ENCODE data around the gene DHRS1.

Gene DHRS1

DNA sequence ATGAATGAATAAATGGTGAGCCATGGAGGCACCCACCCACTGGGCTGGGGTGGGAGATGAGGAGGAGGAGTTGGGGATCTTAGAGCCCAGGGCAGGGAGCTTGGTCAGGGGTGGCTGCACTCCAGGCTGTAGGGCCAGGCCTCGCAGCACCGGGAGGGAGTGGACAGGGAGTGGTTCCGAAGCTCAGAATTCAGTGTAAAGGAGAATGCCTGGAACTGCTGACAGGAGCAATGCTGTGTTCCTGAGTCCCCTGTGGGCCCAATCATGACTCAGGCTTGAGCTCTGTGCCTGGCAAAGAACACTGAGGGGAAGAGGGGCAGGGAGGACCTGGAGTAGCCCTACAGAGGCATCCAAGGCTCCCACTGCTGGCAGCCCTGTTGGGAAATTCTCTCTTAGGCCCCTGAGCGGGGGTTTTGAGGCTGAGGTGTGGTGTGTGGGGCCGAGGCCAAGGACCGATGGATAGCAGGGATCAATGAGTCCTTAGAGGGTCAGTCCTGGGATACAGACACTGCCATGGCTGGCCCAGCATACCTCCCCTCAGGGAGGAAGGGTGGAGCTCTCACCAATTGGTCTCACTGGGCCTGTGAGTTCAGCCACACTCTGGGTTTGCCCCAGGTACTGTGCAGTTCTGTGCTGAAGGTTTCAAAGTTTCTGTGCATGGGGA, 18.7 kb downstream of the DHRS1 start:
- no peak for DNase-seq

DNA sequence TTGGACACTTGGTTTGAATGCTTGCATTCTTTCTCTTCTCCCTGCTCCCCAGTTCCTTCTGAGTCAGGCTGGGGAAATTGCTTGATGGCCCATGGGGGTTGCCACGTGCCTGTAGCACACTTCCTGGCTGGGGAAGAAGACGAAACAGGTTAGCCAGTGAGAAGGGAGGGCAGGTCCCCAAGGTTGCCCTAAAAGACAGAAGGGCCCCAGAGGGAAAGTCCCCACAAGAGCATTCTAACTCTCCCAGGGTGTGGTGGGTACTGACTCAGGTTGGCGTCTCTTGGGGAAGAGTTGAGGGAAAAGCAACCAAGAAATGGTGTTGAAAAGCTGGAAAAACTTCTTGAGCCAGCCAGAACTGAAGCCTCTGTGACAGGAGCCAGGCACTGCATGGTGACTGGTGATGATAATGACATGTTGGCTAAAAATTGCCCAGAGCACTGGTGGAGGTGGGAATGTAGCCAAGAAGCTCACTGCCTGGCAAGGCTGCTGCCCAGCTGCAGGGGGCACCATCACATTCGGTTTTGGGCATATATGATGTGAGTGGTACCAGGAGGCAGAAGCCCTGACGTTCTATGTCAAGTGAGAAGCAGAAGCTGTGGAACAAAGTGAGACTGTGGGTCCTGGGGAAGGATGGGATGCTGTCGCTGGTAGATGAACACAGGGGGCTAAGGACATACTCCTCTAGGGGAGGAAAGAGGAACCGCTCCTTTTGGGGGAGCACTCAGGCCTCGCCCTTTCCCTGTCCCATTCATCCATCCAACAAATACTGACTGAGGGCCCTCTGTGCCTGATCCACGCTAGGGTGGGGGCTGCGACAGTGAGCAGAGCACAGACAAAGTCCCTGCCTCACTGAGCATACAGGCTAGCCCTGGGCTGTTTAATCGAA, 20.0 kb downstream of the DHRS1 start:
- DNase-seq: peak; percentile 48

DNA sequence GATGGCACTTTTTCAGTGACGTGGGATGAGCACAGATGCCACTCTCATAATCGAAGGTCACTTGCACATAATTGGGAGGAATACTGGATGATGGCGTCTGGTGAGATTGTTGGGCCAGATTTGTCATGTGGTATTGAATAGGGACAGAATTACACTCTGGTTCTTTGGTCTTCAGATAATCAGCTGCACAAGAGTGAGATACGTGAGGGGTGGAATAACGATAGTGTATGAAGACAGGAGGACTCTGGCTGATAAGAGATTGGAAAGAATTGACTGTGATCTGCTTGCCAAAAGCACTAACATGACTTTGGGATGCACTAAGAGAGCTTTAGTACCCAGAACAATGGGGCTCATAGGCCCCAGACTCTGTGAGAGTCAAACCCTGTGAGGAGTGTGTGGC, 21.2 kb downstream of the DHRS1 start:
- DNase-seq: no peak

DNA sequence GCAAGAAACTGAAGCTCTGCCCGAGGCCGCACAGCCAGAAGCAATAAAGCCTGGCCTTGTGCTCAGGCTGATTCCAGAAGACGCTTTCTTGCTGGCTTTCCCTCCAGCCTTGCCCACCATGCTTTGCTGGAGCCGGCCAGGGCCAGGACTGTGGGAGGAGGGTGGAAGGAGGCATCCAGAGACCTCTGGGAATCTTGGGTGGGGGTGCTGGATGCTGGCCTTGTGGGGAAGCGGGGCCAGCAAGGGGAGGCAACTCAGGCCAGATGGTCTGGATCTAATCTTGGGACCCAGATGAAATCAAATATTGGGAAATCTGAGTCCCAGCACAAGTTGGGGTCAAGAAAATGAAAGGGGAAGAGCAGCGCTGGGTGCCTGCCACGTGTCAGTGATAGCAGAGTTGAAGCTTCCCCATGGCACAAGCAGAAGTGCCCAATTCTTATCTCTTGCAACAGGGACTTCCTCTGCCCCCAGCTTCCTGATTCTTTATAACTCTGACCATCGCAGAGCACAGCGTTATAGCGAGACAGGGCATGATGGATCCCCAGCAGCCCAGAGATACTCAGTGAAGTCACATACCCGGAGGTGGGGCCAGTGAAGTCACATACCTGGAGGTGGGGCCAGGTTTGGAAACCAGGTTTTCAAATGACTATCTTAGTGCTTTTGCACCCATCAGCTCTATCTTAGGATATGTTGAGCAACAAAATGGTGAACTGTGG, 21.8 kb downstream of the DHRS1 start:
- peak; percentile 13 for DNase-seq

DNA sequence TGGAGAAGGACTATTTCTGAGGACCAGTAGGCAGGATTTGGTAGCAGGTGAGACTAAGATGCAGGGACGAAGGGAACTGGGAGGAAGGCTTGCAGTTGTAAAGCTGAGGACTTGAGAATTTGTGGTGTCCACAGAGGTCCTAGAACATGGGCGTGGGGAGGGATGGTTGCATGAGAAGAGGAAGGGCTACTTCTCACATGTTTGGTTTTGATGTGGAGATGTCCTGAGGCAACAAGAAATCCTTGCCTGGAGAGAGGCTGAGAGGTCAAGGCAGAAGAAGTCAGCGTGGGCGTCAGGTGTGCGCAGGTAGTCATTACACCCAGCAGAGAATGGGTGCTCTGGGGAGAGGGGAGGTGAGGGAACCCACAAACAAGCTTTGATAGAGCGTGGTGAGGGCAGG, 22.5 kb downstream of the DHRS1 start:
- no peak for DNase-seq

DNA sequence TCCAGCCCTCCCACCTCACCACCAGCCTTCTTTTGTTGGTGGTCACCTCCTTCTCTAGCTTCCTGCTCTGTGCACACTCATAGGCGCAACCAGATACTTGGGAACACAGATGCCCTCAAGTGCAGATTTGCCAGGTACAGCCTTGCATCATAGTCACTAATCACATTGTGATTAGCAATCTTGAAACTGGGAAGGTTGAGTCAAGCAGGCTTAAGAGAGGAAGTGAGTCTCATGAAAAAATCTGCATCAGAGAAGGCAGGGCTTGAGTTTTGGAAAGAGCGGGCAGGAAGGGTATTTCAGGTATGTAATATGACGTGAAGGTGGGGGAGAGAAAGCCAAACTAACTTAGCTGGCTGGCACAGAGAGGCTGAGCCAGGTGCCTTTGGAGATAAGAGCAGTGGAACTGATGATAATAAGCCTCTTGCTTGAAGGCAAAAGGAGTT, 25.5 kb downstream of the DHRS1 start:
- peak; percentile 34 for DNase-seq

DNA sequence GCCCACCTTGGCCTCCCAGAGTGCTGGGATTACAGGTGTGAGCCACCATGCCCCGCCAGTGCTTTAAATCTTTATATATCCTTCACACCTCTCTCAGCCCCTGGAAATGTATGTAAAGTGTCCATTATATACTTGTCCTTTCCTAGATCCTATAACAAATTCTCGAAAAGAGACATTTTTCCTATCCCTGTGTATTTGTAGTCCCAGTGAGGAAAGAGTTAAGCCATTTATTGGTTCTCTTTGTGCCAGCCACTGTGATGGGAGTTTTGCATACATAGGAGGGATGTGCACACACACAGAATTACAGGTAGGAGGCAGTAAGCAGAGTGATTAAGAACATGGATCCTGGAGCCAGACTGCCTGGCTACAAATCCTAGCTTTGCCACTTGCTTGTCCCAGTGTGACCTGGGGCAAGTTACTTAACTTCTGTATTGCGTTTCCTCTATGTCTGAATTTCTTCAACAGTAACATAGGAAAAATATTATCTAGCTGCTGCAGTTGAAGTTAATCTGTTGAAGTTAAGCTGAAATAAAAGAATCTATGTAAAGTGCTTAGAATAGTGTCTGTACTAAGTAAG, 26.1 kb downstream of the DHRS1 start:
- no peak for DNase-seq

DNA sequence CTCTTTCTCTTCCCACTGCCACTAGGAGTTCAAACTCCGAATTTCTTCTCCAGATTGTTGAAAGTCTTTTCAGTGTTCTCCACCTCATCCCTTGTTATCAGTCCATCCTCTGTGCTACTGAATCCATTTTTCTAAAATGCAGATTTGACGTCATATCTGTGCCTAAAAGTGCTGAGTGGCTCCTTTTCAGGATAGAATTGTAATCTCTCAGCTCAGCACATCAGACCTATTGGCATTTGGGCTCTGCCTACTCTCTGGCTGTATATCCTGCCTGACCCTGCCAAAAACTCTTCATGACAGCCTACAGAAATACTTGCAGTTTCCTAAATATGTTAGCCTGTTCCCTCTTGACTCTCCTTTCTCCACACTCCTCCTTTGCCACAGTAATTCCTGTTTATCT, 27.1 kb downstream of the DHRS1 start:
- DNase-seq: no peak

DNA sequence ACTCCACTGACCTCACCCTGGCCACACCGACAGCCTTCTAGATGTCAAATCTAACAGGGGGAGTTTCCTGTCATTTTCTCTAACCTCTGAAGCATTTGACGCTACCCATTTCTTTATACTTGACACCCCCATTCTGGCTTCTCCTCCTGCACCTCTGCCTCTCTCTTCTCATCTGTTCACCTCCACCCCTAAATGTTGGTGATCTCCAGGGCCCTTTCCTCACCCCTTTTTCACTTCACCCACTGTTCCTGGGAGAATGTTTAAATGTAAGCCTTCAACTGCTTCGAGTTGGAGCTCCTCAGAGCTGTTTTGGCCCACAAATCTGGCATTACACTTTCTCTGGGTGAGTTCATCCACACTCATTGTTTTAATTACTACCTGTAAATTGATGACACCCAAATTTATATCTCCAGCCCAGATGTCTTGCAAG, 27.7 kb downstream of the DHRS1 start:
- DNase-seq: no peak

DNA sequence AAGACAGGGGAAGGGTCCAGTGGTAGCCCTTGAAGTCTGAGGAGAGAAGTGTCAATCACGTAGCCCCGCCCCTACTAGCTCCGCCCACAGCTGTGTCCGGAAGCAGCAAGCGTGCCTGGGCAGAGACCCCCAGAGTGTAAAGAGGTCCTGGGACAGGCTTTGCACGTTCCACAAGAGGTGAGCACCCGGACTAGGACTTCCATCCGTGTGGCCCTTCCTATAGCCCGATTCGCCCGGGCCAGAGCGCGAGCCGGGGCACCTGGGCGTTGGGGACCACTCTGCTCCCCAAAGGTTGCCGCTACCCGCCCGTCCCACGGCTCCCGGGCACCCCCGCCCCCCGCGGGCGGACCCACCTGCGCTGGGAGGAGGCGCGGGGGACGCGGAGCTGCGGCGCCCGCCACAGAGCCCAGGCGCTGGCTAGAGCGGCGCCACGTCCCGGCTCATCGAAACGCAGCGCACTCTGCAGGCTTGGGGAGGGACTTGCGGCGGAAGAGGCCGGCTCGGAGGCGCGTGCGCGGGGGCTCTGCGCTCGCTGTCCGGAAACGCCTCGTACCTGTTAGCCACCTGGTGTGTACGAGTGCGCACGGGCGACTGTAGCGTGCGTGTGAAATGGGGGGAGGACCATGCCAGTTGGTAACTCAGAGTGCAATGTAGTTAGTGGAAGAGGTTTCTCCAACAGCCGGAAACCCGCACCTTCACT, 28.3 kb downstream of the DHRS1 start, which contains the start of gene RABGGTA:
Gene RABGGTA, minus strand, starts transcription at position 464 of the 700 bp plus-strand sequence. CDS start 482 bp downstream, outside the sequence.
- peak; percentile 84 for DNase-seq

DNA sequence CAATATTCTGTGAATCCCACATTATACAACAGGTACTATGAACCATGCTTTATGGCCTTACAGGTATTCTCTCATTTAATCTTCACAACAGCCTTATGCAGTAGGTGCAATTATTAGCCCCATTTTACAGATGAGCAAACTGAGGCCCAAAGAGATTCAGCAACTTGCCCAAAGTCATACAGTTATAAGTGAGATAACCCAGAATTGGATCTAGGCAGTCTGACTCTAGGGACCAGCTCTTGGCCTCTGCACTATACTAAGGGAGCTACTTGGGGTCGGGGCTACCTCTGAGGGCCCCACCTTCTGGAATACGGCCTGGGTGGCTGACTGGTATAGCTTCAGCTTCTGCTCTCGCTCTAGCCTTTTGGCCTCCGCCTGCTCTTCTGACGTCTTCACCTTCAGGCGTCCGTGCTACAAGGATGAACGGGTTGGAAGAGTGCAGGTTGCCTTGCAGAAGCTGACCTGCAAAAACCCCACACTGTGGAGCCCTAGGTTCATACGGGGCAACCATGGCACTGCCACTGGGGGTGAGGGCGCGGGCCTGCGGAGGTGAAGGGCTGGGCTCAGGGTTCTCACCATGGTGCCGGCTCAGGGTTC, 28.9 kb downstream of the DHRS1 start:
- no peak for DNase-seq

DNA sequence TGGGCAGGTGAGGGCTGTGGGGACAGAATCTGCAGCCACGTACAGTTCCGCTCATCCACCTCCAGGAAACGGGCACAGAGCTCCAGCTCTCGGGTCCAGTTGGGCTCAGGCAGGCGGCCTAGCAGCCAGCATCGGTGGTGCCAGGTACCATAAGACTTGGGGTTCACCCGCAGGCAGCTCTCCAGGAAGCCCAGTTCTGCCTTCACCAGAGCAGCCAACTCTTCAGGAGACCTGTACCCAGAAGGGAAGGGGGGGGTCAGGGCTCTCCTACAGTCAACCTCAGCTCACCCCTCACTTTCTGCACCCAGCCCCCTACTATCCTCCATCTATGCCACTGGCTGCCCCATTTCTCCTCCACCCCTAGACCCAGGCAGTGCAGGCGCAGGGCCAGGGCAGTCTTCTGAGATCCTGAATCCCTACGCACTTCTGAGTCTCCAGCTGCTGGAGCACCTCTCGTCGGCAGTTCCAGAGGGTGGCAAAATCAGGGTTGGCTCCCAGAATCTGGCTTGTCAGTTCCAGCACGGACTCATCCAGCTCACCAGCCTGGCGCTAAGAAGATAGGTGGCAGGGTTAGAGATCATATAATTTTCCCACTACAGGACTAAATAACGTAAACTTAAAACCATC, 29.6 kb downstream of the DHRS1 start:
- DNase-seq: no peak

DNA sequence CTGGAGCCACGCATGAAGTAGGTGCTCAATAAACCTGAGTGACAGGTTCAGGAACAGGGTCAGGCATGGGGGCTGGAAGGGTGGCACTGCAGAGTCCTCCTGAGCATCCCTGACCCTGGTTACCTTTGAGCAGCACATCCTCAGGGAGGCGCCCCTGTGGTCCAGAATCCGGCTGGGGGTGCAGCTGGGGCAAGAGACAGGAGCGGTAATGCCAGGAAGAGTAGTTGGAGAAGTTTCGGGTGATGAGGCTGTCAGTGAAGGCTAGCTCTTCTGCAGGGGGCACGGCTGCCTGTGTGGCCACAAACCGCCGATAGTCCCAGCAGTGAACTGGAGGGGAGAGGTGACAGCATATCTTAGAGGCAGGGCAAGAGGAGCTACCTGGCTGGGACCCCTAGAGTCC, 30.2 kb downstream of the DHRS1 start:
- DNase-seq: no peak

DNA sequence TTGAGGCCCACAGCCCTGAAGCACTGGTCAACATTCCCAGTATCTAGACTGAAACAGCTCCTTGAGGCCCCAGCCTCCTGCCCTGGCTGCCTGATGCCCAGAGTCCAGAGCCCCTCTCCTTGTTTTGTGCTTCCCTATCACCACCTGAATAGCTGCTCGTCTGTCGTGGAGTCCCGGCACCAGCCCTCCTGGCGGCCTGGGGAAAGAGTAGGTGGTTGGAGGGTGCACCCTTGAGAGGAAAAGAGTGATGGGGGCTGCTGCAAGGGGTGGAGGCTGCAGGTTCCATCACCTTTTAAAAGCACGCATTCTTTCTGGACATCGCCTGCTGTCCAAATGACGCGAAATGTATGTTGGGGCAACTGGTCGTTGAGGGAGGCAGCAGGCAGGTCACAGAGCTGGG, 31.4 kb downstream of the DHRS1 start:
- DNase-seq: no peak

DNA sequence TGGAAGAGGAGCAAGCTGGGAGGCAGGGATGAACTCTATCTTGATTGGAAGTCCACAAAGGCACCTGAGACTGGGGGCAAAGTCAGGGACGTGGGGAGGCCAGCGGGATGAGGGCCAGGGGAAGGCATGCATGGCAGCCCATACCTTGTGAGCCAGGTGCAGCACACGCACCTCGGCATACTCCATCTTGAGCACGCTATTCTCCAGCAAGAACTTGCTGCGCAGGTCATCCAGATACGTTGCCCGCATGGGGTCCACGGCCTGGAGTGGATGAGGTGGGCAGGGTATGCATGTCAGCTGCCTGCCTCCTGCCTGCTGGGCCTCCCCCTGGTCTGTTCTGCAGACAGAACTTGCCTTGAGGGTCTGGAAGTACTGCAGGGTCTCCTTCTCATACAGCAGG, 32.1 kb downstream of the DHRS1 start:
- no peak for DNase-seq

DNA sequence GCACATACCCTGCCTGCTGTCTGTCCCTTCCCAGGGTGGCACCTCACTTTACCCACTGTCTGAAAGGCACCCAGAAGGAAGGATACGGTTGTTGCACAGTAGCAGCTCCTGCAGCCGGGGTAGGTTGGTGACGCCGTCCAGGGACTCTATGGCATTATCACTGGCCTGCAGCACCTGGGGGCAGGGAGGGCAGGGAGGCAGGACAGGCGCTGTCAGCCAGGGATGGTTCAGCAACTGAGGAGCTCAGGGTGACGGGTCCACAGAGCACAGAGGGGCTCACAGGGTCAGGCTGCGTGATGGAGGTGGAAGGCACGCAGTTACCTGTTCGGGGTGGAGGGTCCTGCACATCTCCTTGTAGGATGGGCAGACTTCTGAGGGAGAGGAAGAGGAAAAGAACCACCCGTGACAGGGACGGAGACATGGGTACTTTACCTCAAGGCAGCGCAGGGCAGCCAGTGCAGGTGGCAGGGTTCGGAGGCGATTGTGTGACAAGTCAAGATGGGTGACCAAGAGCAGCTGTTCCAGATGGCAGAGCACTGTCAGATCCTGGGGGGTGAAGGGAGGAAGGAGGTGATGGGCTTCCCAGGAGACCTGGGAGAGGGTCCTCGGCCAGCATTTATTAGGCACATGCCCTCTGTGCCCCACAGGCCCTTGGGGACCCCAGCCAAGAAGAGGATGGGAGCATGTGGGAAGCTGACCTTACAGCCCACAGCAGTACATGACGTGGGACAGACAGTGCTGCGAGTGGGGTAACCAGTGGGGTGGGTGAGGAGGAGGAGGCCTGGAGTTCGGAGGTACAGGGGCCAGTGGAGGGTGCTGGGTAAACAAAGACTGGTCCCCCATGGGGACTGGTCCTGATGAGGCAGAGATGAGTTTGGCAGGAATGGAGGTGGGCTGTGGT, 33.0 kb downstream of the DHRS1 start:
- no peak for DNase-seq

DNA sequence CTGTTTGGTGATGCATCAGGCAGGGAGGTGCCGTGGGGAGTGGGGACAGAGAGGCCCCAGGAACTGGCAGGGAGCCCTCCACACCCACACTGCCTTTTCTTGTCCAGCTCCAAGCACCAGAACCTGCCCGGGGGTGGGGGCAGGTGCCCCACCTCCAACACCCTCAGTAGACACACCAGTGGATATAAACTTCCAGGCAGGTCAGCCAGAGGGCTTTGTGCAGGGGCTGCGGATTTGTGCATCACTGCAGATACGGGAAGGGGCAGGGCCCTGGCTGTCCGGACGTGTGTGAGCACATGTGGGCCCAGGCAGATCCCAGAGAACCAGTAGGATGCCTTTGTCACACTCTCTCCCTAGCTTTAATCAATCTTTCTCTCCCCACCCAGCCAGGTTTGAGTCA, 35.3 kb downstream of the DHRS1 start:
- no peak for DNase-seq

DNA sequence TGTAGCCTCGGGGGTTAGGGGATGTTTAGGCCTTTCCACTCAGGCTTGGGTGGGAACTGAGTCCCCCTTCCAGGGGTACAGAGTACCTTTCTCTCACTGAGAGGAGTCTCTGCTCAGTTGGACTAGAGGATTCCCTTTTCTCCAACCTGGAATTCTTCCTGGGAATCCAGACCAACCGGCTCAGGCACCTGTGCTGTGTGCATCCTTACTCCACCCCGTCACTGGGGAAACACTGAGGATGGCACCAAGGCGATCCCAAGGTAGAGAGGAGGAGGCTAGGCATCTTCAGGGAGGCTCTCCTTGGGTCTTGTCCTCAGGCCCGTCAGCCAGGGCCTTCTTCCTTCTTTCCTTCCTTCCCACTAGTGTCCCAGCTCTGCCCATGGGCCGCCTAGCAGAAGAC, 35.7 kb downstream of the DHRS1 start:
- DNase-seq: no peak

DNA sequence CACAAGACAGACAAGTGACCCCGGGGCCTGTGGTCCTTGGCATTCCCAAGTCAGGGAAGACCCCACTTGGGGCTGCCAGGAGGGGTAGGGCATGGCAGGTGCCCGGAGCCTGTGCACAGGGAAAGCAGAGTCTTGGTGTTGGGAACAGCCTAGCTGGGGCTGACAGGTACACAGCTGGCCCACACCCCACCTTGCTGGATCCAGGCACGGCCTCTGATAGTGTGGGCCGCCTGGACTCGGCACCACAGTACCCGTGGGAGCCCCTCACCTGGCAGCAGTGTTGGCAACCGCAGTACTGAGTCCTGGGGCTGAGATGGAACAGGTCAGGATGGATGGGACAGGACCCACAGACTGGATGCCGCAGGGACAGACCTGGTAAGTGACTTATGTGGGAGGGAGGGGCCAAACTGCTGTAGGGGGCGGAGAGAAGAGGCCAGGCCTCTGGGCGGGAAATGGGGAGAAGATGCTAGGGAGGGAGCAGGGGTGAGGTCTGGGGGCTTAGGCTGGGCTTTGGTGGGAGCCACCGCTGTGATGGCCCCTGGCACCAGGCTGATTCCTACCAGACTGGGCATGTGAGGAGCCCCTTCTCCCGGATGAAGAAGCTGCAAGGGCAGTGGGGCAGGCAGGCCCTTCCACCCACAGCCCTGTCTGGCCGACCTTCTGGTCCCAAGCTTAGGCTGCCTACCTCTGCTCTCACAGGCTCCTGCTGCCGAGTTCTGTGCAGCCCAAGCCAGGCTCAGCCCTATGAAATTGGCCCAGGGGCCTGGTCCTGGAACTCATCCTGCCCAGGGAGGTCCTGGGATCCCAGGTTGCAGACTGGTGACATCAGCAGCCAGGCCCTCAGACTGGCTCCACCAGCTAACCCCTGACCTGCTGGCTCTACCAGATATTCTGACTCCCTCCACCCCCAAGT, 36.5 kb downstream of the DHRS1 start, which contains the start of gene TGM1:
Gene TGM1, minus strand, starts transcription at position 357 of the 913 bp plus-strand sequence. CDS start 825 bp downstream, outside the sequence.
- no peak for DNase-seq
